ENCODE measurements around the gene SMYD4. TPM values are rescaled to one million over a fixed set of nuclear protein-coding genes. Genes with fewer than 3 reads are reported as not detected.

Gene SMYD4
- total RNA-seq, 2 experiments from 2014 or later: 22.2 to 22.7 TPM

DNA sequence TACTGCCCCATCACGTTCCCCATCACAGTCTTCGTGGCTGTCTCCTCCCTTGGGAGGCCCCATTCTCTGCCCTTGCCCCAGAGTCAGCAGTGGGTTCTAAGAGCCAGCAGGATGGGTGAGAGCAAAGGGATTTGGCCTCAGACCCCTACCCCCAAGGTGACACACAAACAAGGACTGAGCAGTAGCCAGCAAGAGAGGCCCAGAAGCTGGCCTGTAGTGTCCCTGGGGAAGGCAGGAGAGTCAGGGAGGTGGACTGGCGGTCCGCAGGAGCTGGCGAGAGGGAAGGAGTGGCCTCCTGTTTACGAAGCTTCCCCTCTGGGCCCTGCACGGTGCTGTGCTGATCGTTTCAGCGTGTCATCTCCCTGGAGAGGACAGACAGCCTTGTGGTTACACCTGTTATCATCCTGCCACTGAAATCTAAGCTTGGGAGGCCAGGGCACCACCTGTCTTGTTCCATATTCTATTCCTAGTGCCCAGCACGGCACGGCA, 96.8 kb downstream of the SMYD4 start:
- ATAC-seq: no peak
- intact Hi-C loops (cut with micrococcal nuclease): no loop called here
- ChIA-PET CTCF (interaction anchor here (1.3 kb wide), 1 partner anchor 12 kb away, joined by 3 read pairs; no protein-coding TSS in a partner anchor), POLR2A (interaction anchor here (3.0 kb wide), 1 partner anchor 30 kb away, joined by 8 read pairs; the partner anchor contains the start of gene SERPINF1)
- peaks cover 18% of the 10 kb centered on the region for H3K4me1 Mint-ChIP-seq (ENCODE audit: low read depth)
- H3K36me3 Mint-ChIP-seq (ENCODE audit: low read depth): peaks cover 14% of the 10 kb centered on the region
- no peaks in the 10 kb centered on the region for H3K9me3 Mint-ChIP-seq
- no peak overlapping the region for H3K4me3 Mint-ChIP-seq
- TF ChIP-seq, protein P1, sequence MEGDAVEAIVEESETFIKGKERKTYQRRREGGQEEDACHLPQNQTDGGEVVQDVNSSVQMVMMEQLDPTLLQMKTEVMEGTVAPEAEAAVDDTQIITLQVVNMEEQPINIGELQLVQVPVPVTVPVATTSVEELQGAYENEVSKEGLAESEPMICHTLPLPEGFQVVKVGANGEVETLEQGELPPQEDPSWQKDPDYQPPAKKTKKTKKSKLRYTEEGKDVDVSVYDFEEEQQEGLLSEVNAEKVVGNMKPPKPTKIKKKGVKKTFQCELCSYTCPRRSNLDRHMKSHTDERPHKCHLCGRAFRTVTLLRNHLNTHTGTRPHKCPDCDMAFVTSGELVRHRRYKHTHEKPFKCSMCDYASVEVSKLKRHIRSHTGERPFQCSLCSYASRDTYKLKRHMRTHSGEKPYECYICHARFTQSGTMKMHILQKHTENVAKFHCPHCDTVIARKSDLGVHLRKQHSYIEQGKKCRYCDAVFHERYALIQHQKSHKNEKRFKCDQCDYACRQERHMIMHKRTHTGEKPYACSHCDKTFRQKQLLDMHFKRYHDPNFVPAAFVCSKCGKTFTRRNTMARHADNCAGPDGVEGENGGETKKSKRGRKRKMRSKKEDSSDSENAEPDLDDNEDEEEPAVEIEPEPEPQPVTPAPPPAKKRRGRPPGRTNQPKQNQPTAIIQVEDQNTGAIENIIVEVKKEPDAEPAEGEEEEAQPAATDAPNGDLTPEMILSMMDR (IDR thresholded peaks at IDR 0.05): no peak
- H3K27ac Mint-ChIP-seq: no peak overlapping the region
- no peak for DNase-seq
- no peaks in the 10 kb centered on the region for H3K27me3 Mint-ChIP-seq

DNA sequence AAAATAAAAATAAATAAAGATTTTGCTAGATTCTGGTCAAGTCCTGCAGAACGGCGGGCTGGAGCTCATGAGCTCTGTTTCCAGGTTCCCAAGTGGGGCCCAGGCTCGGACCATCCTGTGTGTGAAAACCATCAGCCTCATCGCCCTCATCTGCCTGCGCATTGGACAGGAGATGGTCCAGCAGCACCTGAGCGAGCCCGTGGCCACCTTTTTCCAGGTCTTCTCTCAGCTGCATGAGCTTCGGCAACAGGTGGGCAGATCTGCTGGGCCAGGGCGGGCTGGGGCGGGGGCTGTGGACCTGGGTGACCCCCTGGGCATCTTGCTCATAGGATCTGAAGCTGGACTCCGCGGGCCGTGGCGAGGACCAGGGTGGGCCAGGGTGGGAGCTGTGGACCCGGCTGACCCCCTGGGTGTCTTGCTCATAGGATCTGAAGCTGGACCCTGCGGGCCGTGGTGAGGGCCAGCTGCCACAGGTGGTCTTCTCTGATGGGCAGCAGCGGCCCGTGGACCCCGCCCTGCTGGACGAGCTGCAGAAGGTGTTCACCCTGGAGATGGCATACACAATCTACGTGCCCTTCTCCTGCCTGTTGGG, 97.4 kb downstream of the SMYD4 start:
- POLR2A ChIA-PET: interaction anchor here (3.0 kb wide), 1 partner anchor 30 kb away, joined by 8 read pairs; the partner anchor contains the start of gene SERPINF1
- Mint-ChIP-seq H3K27me3 (no peaks in the 10 kb centered on the region), H3K4me3 (no peak overlapping the region), H3K4me1 (ENCODE audit: low read depth) (peaks cover 19% of the 10 kb centered on the region), H3K9me3 (no peaks in the 10 kb centered on the region), H3K27ac (no peak overlapping the region), H3K36me3 (ENCODE audit: low read depth) (peaks cover 10% of the 10 kb centered on the region)
- ATAC-seq (no peak), DNase-seq (no peak)
- CTCF ChIA-PET: interaction anchor here (0.7 to 2.4 kb wide), 2 partner anchors 11 to 31 kb away, joined by 3 to 8 read pairs; no protein-coding TSS in a partner anchor
- intact Hi-C loops (cut with micrococcal nuclease): no loop called here
- TF ChIP-seq, protein P1 (IDR thresholded peaks at IDR 0.05): no peak

DNA sequence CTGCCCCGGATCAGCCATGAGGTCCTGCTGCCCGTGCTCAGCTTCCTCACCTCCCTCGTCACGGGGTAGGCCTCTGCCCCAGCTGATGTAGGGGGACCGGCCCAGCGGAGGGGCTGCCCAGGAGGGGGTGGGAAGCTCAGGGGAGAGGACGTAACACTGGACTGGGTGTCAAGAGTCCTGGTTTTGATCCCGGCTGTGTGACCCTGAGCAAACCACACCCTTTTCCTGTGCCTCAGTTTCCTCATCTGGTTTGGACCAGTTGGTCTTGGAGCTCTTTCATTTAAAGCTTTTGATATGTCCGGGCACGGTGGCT, 98.6 kb downstream of the SMYD4 start:
- ATAC-seq (no peak), DNase-seq (no peak)
- Mint-ChIP-seq H3K4me1 (ENCODE audit: low read depth) (peaks cover 16% of the 10 kb centered on the region), H3K36me3 (ENCODE audit: low read depth) (peaks cover 6% of the 10 kb centered on the region), H3K27ac (no peak overlapping the region), H3K27me3 (no peaks in the 10 kb centered on the region), H3K9me3 (no peaks in the 10 kb centered on the region), H3K4me3 (no peak overlapping the region)
- TF ChIP-seq, protein P1 (IDR thresholded peaks at IDR 0.05): no peak
- intact Hi-C loops (cut with micrococcal nuclease): no loop called here
- ChIA-PET CTCF (interaction anchor here (1.0 to 2.4 kb wide), 2 partner anchors 10 to 15 kb away, joined by 3 to 8 read pairs; no protein-coding TSS in a partner anchor), POLR2A (interaction anchor here (0.6 to 3.0 kb wide), 3 partner anchors 31 to 527 kb away, joined by 3 to 8 read pairs (median 3); partner anchors contain the start of gene SERPINF1)

DNA sequence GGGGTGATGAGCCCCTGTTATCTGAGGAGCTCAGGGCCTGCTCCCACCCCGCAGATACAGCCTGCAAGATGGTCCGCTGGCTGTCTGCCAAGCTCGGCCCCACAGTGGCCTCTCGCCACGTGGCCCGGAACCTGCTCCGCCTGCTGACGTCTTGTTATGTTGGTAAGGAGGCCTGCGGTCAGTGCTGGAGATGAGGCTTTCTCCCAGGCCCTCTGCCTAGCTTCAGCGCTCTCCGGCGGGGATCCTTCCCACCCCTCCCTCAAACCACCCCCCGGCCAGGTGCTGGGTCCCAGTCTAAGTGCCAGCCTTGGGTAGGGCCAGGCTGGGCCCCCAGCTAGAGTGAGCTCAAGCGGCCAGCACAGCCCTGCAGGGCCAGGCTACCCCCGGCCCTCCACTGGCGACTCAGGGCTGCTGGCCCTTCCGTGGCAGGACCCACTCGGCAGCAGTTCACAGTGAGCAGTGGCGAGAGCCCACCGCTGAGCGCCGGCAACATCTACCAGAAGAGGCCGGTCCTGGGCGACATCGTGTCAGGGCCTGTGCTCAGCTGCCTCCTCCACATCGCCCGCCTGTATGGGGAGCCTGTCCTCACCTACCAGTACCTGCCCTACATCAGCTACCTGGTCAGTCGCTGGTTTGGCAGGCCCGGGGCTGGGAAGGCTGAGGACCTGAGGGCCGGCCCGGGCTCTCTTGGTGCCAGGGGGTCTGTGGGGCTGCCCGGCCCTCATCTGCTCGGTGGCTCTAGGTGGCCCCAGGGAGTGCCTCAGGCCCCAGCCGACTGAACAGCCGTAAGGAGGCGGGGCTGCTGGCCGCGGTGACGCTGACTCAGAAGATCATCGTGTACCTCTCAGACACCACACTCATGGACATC, 99.1 kb downstream of the SMYD4 start:
- Mint-ChIP-seq H3K4me1 (ENCODE audit: low read depth) (peaks cover 20% of the 10 kb centered on the region), H3K27me3 (no peaks in the 10 kb centered on the region), H3K36me3 (ENCODE audit: low read depth) (peaks cover 6% of the 10 kb centered on the region), H3K4me3 (no peak overlapping the region), H3K27ac (no peak overlapping the region), H3K9me3 (no peaks in the 10 kb centered on the region)
- ChIA-PET CTCF (interaction anchor here (1.0 to 2.4 kb wide), 2 partner anchors 9 to 14 kb away, joined by 3 to 8 read pairs; no protein-coding TSS in a partner anchor), POLR2A (interaction anchor here (0.6 to 3.0 kb wide), 3 partner anchors 11 to 53 kb away, joined by 3 to 8 read pairs (median 3); partner anchors contain the start of gene SERPINF1)
- TF ChIP-seq, protein P1 (IDR thresholded peaks at IDR 0.05): no peak
- intact Hi-C loops (cut with micrococcal nuclease): no loop called here
- ATAC-seq: no peak
- no peak for DNase-seq

Measured in activated CD8-positive, alpha-beta T cell treated with anti-CD3 and anti-CD28 coated beads for 36 hours (primary cell).